ENCODE data around the gene PRMT9.

GRCh38 chr4:147617173-147617840 is 66.7 kb downstream of the PRMT9 start, which contains the start of gene TMEM184C:
- no peak for TF ChIP-seq CTCF (IDR thresholded peaks at IDR 0.05)
- no peak for TF ChIP-seq EP300 (IDR thresholded peaks at IDR 0.05)
- TF ChIP-seq POLR2A (IDR thresholded peaks at IDR 0.05), result peak in 1 of 2 donors; percentile 29

All from suprapubic skin (tissue), 3 donors.